B cell (primary cell): ENCODE data around the gene GPR162. TPM values are rescaled to one million over a fixed set of nuclear protein-coding genes. Genes with fewer than 3 reads are reported as not detected.

Source experiments
- ATAC-seq: fragments of 200-7000 bp; cut with Tn5 transposase; one replicate; pipeline ENCODE4 v1.10.0; 2021; ENCODE audit warnings: low read depth, mild to moderate bottlenecking, moderate number of reproducible peaks, moderate library complexity
- CTCF ChIA-PET: fragments of 350-600 bp; sonication (Branson Sonifier 250); formaldehyde crosslinking; loops from one replicate; lab custom pipeline; 2021; ENCODE audit warnings: antibody characterized with exemption, inconsistent platforms; lab: Charles Lee
- POLR2A ChIA-PET: fragments of 350-600 bp; sonication (Branson Sonifier 250); formaldehyde crosslinking; loops from one replicate; lab custom pipeline; 2021; ENCODE audit warnings: antibody characterized with exemption; lab: Charles Lee
- DNase-seq: peaks from one replicate; pipeline ENCODE4 v3.0.0; 2013
- H2AFZ ChIP-seq: 2 replicates; pipeline ENCODE4 v1.6.1; 2012; ENCODE audit warnings: mild to moderate bottlenecking, low read depth, low read length; ENCODE audit not compliant: insufficient read depth, poor library complexity, severe bottlenecking
- H3K27ac ChIP-seq, 2 donors: 1 replicate in 1 of 2; 2 replicates in 1 of 2; pipeline ENCODE4 v1.5.1; 2012 to 2013; ENCODE audit warnings: low read length in 2 of 2, mild to moderate bottlenecking in 2 of 2, moderate library complexity in 1 of 2
- H3K27me3 ChIP-seq, 4 experiments: fragments of 200-600 bp in 1 of 4; sonication (generic) in 1 of 4; replicated peaks in 1 of 4; 1 replicate in 2 of 4; 2 replicates in 2 of 4; pipeline versions ENCODE4 v1.6.1 to v1.7.0; 2013 to 2016; ENCODE audit warnings: low read length in 3 of 4, mild to moderate bottlenecking in 2 of 4, mixed read lengths in 1 of 4, moderate library complexity in 1 of 4; ENCODE audit not compliant: insufficient read depth in 4 of 4, control insufficient read depth in 3 of 4; ENCODE audit errors: control extremely low read depth in 1 of 4
- H3K36me3 ChIP-seq, 2 experiments: replicated peaks in 1 of 2; 1 replicate in 1 of 2; 2 replicates in 1 of 2; pipeline versions ENCODE4 v1.6.1 to v1.7.1; 2013; ENCODE audit warnings: low read length in 1 of 2; ENCODE audit not compliant: insufficient read depth in 2 of 2, control insufficient read depth in 1 of 2; ENCODE audit errors: control extremely low read depth in 1 of 2, extremely low read depth in 1 of 2
- H3K4me1 ChIP-seq, 2 donors: fragments of 200-600 bp in 1 of 2; sonication (generic) in 1 of 2; 1 replicate in 1 of 2; 2 replicates in 1 of 2; pipeline versions ENCODE4 v1.5.1 to v1.6.1; 2013 to 2017; ENCODE audit warnings: low read length in 2 of 2; ENCODE audit not compliant: control insufficient read depth in 2 of 2, insufficient read depth in 2 of 2
- H3K4me2 ChIP-seq: replicated peaks from 2 replicates; pipeline ENCODE3; 2012; ENCODE audit warnings: mild to moderate bottlenecking, low read depth, low read length; ENCODE audit not compliant: poor library complexity, severe bottlenecking
- H3K4me3 ChIP-seq, 5 experiments: fragments of 200-600 bp in 1 of 5; sonication (generic) in 1 of 5; 1 replicate in 3 of 5; 2 replicates in 2 of 5; pipeline versions ENCODE4 v1.5.1 to v1.7.0; 2011 to 2016; ENCODE audit warnings: low read length in 4 of 5, mild to moderate bottlenecking in 4 of 5, low read depth in 2 of 5, control low read depth in 1 of 5, moderate library complexity in 1 of 5; ENCODE audit not compliant: insufficient read depth in 1 of 5; ENCODE audit errors: control extremely low read depth in 1 of 5, extremely low read depth in 1 of 5
- H3K79me2 ChIP-seq: fragments of 200-600 bp; sonication (generic); one replicate; pipeline ENCODE4 v1.6.0; 2016; ENCODE audit warnings: low read length; ENCODE audit not compliant: control insufficient read depth, insufficient read depth
- H3K9ac ChIP-seq: fragments of 200-600 bp; sonication (generic); 2 replicates; pipeline ENCODE4 v1.6.1; 2017; ENCODE audit warnings: mild to moderate bottlenecking, low read length, moderate library complexity
- H3K9me3 ChIP-seq, 3 donors: one replicate each; pipeline versions ENCODE4 v1.6.1 to v1.7.1; 2013; ENCODE audit warnings: low read length in 2 of 3; ENCODE audit not compliant: control insufficient read depth in 2 of 3, insufficient read depth in 1 of 3; ENCODE audit errors: control extremely low read depth in 1 of 3
- H4K20me1 ChIP-seq: 2 replicates; pipeline ENCODE4 v1.6.0; 2012; ENCODE audit warnings: mild to moderate bottlenecking, low read length; ENCODE audit not compliant: insufficient read depth, control insufficient read depth, poor library complexity, severe bottlenecking
- H3K27ac Mint-ChIP-seq: one replicate; pipeline ENCODE4 v1.8.0; 2021; ENCODE audit warnings: mixed read lengths
- H3K27me3 Mint-ChIP-seq: one replicate; pipeline ENCODE4 v1.8.0; 2021; ENCODE audit warnings: mixed read lengths
- H3K4me1 Mint-ChIP-seq: one replicate; pipeline ENCODE4 v1.8.0; 2021; ENCODE audit warnings: mixed read lengths
- H3K4me3 Mint-ChIP-seq: one replicate; pipeline ENCODE4 v1.8.0; 2021; ENCODE audit warnings: mixed read lengths
- H3K9me3 Mint-ChIP-seq: one replicate; pipeline ENCODE4 v1.8.0; 2022; ENCODE audit warnings: mixed read lengths; ENCODE audit not compliant: insufficient read depth
- EZH2 ChIP-seq: IDR thresholded peaks from 2 replicates; pipeline ENCODE4 v1.6.1; 2012; ENCODE audit warnings: borderline replicate concordance, low read depth, mild to moderate bottlenecking, moderate library complexity, low read length; ENCODE audit not compliant: insufficient read depth, poor library complexity, severe bottlenecking
- WGBS: methylation state at CpG from one replicate; pipeline ENCODE4 v1.1.5; 2013; ENCODE audit warnings: missing lambda C conversion rate; ENCODE audit not compliant: insufficient coverage; 5-methylcytosine and 5-hydroxymethylcytosine counted together
- intact Hi-C: fragments of 100-400 bp; cut with micrococcal nuclease; formaldehyde crosslinking; loops from one replicate; pipeline ENCODE4 v1.10.0; 2022
- polyA plus RNA-seq: library from polyadenylated mRNA; depleted of rRNA; stranded (reverse); fragments of >200 nt; gene quantifications from 2 replicates; pipeline ENCODE4 v1.2.3, GENCODE V29; 2012
- total RNA-seq, 2 donors: library from RNA; stranded (reverse); fragments of 120-200 nt in 1 of 2; gene quantifications; 1 replicate in 1 of 2; 2 replicates in 1 of 2; pipeline versions ENCODE4 v1.2.3 to v1.2.4, GENCODE V29; 2013 to 2022
- TF ChIP-seq, protein P1 (sequence below): fragments of 200-600 bp; IDR thresholded peaks from one replicate; pipeline ENCODE4 v1.8.0; 2022; ENCODE audit warnings: antibody characterized with exemption, mild to moderate bottlenecking

Gene GPR162
- total and polyA plus RNA-seq, 2 donors (not counting 1 experiment from before 2014, with no cell fraction given), result 0.54 TPM; not detected in 1

DNA sequence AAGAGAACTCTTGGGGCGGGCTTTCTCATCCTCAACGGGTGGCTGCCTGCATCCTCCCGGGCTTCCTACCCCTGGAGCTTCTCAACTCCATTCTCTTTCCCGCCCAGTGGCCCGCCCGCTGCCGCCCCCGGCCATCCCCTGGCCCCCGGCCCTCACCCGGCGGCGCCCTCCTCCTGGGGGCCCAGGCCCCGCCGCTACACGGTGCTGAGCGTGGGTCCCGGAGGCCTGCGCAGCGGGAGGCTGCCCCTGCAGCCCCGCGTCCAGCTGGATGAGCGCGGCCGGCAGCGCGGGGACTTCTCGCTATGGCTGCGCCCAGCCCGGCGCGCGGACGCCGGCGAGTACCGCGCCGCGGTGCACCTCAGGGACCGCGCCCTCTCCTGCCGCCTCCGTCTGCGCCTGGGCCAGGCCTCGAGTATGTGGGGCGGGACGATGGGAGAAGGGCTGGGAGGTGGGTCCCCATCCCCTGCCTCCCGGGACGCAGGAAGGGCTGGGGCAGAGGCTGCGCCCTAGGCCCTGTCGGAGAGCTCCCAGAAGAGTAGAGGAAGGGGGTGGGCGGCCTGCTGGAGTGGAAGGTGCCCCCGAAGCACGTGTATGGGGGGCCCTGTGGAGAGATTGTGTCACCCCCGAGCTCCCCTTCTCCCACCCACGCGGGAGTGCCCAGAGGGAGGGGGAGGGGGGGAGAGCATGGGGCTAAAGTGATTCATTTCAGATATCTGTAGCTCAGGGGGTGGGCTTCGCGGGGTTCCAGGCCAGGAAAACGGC, 47.9 kb upstream of the GPR162 start:
- no peaks in the 10 kb centered on the region for H3K9me3 Mint-ChIP-seq
- H3K27me3 Mint-ChIP-seq, result peaks cover 66% of the 10 kb centered on the region
- no peak overlapping the region for H3K9ac ChIP-seq
- ChIA-PET CTCF (interaction anchor here (1.2 to 2.5 kb wide), 3 partner anchors 8 to 20 kb away, joined by 3 to 10 read pairs (median 4); partner anchors contain the start of gene MLF2), POLR2A (no interaction called here)
- no peaks in the 10 kb centered on the region for H3K79me2 ChIP-seq
- H3K27ac ChIP-seq, result no peak overlapping the region
- no peak overlapping the region for H3K27ac Mint-ChIP-seq
- no peaks in the 10 kb centered on the region for H3K36me3 ChIP-seq
- peaks cover 0 to 17% (median 0%) of the 10 kb centered on the region in 3 donors for H3K9me3 ChIP-seq
- H3K4me1 ChIP-seq, result peaks cover 27 to 37% of the 10 kb centered on the region in 2 donors
- no peak overlapping the region for H3K4me3 Mint-ChIP-seq
- peak overlapping the region; percentile 10 for H3K4me2 ChIP-seq
- ATAC-seq (no peak), DNase-seq (no peak)
- H4K20me1 ChIP-seq, result no peaks in the 10 kb centered on the region
- intact Hi-C loops, result no loop called here
- H3K4me1 Mint-ChIP-seq, result peaks cover 18% of the 10 kb centered on the region
- 15% methylated on average over 54 of the region's 60 CpGs for WGBS
- peak; percentile 87 for TF ChIP-seq EZH2
- TF ChIP-seq, protein P1, sequence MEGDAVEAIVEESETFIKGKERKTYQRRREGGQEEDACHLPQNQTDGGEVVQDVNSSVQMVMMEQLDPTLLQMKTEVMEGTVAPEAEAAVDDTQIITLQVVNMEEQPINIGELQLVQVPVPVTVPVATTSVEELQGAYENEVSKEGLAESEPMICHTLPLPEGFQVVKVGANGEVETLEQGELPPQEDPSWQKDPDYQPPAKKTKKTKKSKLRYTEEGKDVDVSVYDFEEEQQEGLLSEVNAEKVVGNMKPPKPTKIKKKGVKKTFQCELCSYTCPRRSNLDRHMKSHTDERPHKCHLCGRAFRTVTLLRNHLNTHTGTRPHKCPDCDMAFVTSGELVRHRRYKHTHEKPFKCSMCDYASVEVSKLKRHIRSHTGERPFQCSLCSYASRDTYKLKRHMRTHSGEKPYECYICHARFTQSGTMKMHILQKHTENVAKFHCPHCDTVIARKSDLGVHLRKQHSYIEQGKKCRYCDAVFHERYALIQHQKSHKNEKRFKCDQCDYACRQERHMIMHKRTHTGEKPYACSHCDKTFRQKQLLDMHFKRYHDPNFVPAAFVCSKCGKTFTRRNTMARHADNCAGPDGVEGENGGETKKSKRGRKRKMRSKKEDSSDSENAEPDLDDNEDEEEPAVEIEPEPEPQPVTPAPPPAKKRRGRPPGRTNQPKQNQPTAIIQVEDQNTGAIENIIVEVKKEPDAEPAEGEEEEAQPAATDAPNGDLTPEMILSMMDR, result no peak
- H2AFZ ChIP-seq, result no peak overlapping the region
- H3K4me3 ChIP-seq, result no peak overlapping the region
- H3K27me3 ChIP-seq, result peaks cover 0 to 80% (median 43%) of the 10 kb centered on the region in 4 experiments

DNA sequence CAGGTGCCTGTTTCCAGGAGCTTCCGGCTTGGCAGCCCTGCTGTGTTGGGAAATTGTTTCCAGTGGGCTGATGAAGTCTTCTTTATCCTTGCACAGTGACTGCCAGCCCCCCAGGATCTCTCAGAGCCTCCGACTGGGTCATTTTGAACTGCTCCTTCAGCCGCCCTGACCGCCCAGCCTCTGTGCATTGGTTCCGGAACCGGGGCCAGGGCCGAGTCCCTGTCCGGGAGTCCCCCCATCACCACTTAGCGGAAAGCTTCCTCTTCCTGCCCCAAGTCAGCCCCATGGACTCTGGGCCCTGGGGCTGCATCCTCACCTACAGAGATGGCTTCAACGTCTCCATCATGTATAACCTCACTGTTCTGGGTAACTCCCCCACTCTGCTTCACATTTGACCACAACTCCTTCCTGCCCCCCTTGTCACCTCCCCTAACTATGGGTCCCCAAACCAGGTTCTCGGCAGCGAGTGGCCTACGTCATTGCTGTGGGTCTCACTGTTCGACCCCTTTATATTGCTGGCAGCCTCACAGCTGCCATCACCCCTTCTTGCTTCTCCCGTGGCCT, 47.0 kb upstream of the GPR162 start:
- Histone ChIP-seq H2AFZ (no peak overlapping the region), H3K4me3 (no peak overlapping the region), H4K20me1 (no peaks in the 10 kb centered on the region), H3K4me1 (peaks cover 31 to 37% of the 10 kb centered on the region in 2 donors), H3K9ac (no peak overlapping the region), H3K36me3 (no peaks in the 10 kb centered on the region), H3K27ac (no peak overlapping the region), H3K4me2 (no peak overlapping the region), H3K9me3 (peaks cover 0 to 17% (median 0%) of the 10 kb centered on the region in 3 donors), H3K27me3 (peaks cover 0 to 73% (median 41%) of the 10 kb centered on the region in 4 experiments), H3K79me2 (no peaks in the 10 kb centered on the region)
- ATAC-seq (no peak), DNase-seq (no peak)
- peaks cover 63% of the 10 kb centered on the region for H3K27me3 Mint-ChIP-seq
- H3K4me3 Mint-ChIP-seq, result no peak overlapping the region
- intact Hi-C loops, result no loop called here
- no peaks in the 10 kb centered on the region for H3K9me3 Mint-ChIP-seq
- no peak for TF ChIP-seq EZH2
- TF ChIP-seq, protein P1, result no peak
- peaks cover 22% of the 10 kb centered on the region for H3K4me1 Mint-ChIP-seq
- H3K27ac Mint-ChIP-seq, result peak overlapping the region; percentile 37
- ChIA-PET CTCF (interaction anchor here (0.9 to 2.5 kb wide), 3 partner anchors 8 to 21 kb away, joined by 3 to 10 read pairs (median 3); partner anchors contain the start of genes MLF2 and PTMS), POLR2A (no interaction called here)
- 80% methylated on average over 14 of the region's 15 CpGs for WGBS
